ENCODE measurements around the gene PPARG. TPM values are rescaled to one million over a fixed set of nuclear protein-coding genes. Genes with fewer than 3 reads are reported as not detected.

PPARG gene
- total and polyA plus RNA-seq, 2 of the 8 experiments (the other 6 are each of a cell fraction or from before 2014, with no cell fraction given), result 0.06 TPM; not detected in 1

DNA sequence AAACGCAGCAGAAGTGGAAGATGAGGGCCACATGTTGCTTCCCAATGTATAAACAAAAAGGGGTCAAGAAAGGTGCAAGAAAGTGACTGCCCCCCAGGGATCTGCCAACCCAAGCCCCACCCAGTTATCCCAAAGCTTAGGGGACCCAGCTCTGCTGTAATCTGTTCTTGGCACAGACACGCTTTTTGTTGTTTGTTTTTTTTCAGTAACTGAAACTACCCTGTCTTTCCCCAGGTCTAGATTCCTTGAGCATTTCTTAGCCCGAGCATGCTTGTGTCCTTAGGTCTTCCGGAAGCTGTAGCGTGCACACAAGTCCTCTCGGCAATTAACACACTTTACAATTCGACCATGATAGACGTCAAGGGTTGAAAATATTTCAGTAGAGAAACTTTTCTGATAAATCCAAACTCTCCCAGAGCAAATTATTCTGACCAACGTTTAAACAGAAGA is 8.5 kb upstream of the PPARG start (continued):
- TF ChIP-seq, protein P1, sequence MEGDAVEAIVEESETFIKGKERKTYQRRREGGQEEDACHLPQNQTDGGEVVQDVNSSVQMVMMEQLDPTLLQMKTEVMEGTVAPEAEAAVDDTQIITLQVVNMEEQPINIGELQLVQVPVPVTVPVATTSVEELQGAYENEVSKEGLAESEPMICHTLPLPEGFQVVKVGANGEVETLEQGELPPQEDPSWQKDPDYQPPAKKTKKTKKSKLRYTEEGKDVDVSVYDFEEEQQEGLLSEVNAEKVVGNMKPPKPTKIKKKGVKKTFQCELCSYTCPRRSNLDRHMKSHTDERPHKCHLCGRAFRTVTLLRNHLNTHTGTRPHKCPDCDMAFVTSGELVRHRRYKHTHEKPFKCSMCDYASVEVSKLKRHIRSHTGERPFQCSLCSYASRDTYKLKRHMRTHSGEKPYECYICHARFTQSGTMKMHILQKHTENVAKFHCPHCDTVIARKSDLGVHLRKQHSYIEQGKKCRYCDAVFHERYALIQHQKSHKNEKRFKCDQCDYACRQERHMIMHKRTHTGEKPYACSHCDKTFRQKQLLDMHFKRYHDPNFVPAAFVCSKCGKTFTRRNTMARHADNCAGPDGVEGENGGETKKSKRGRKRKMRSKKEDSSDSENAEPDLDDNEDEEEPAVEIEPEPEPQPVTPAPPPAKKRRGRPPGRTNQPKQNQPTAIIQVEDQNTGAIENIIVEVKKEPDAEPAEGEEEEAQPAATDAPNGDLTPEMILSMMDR (IDR thresholded peaks at IDR 0.05; ENCODE audit: control extremely low read depth in 1 of 3, insufficient read depth in 1 of 3, low read depth in 1 of 3, low read length in 3 of 3), result no peak
- TF ChIP-seq SAP30 (IDR thresholded peaks at IDR 0.05; ENCODE audit: insufficient read depth, insufficient replicate concordance, low read length) (no peak), YY1 (IDR thresholded peaks at IDR 0.05; ENCODE audit: low read depth, low read length) (no peak), ZNF274 (IDR thresholded peaks at IDR 0.05; ENCODE audit: borderline replicate concordance, extremely low read depth, low read length) (no peak)
- TF ChIP-seq, protein P2, sequence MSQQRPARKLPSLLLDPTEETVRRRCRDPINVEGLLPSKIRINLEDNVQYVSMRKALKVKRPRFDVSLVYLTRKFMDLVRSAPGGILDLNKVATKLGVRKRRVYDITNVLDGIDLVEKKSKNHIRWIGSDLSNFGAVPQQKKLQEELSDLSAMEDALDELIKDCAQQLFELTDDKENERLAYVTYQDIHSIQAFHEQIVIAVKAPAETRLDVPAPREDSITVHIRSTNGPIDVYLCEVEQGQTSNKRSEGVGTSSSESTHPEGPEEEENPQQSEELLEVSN (IDR thresholded peaks at IDR 0.05), result no peak
